Psoas muscle (tissue), 8 donors: Measurements from ENCODE around the gene CORO1A. TPM values are rescaled to one million over a fixed set of nuclear protein-coding genes. Genes with fewer than 3 reads are reported as not detected.
"Not testable (repeated sequence)": the region's sequence is repeated elsewhere in the genome, so short reads cannot be mapped to it uniquely, and the experiment has no call there.

ENCODE experiments used
- ATAC-seq, 4 donors: fragments of 200-7000 bp; cut with Tn5 transposase; one replicate each; pipeline ENCODE4 v1.9.1; 2020; ENCODE audit warnings: moderate library complexity in 3 of 4, mild to moderate bottlenecking in 2 of 4
- DNase-seq, 2 donors: peaks; one replicate each; pipeline ENCODE4 v3.0.0-alpha.2; 2020
- H3K27ac ChIP-seq: fragments of 200-600 bp; one replicate; pipeline ENCODE4 v1.8.0; 2022
- H3K27me3 ChIP-seq, 3 donors: fragments of 200-600 bp in 1 of 3; one replicate each; pipeline versions ENCODE4 v1.6.1 to v1.8.0; 2013 to 2022; ENCODE audit warnings: low read length in 2 of 3, mild to moderate bottlenecking in 2 of 3, moderate library complexity in 1 of 3; ENCODE audit not compliant: insufficient read depth in 3 of 3
- H3K36me3 ChIP-seq, 2 donors: fragments of 200-600 bp in 1 of 2; one replicate each; pipeline versions ENCODE4 v1.6.1 to v1.8.0; 2013 to 2022; ENCODE audit warnings: low read depth in 1 of 2, mild to moderate bottlenecking in 1 of 2, moderate library complexity in 1 of 2; ENCODE audit not compliant: insufficient read depth in 1 of 2
- H3K4me1 ChIP-seq: fragments of 200-600 bp; one replicate; pipeline ENCODE4 v1.8.0; 2022
- H3K4me3 ChIP-seq: fragments of 200-600 bp; one replicate; pipeline ENCODE4 v1.8.0; 2022; ENCODE audit warnings: mild to moderate bottlenecking
- H3K9me3 ChIP-seq: fragments of 200-600 bp; one replicate; pipeline ENCODE4 v1.8.0; 2022
- CTCF ChIP-seq: fragments of 200-600 bp; IDR thresholded peaks from one replicate; pipeline ENCODE4 v1.8.0; 2022; ENCODE audit warnings: antibody characterized with exemption
- WGBS, 3 donors: extraction: QIAGEN DNeasy Blood & Tissue Kit; methylation state at CpG; one replicate each; pipeline versions ENCODE4 v1.1.6 to v1.1.7; 2013; 5-methylcytosine and 5-hydroxymethylcytosine counted together
- intact Hi-C, 2 donors: fragments of 100-400 bp; cut with DNase I; formaldehyde crosslinking; loops; one replicate each; pipeline versions ENCODE4 v1.11.0 to v1.14.2; 2022
- polyA plus RNA-seq, 3 donors: library from polyadenylated mRNA; stranded (reverse); fragments of 200-250 nt; gene quantifications; one replicate each; pipeline ENCODE4 v1.2.3, GENCODE V29; 2013
- total RNA-seq, 4 donors: library from RNA; stranded (reverse); fragmentation: NEBNext Ultra II Directional in 2 of 4; extraction: Animal tissue kit (Norgen Biotek cat#: 25700) in 2 of 4; gene quantifications; one replicate each; pipeline versions ENCODE4 v1.2.1 to v1.2.4, GENCODE V29; 2021 to 2023
- donor health status: healthy with polysubstance abuse.
- donor health status: DM: no; HTN: no; CAD: no; lungs with moderate emphysema.
- donor health status: Bipolar disorder and iron deficiency.
- donor health status: healthy.
- donor health status: DM: yes; HTN: yes; CAD: no.
- donor health status: DM: no; HTN: no; CAD: no.
- donor health status: DM: no; HTN: no; CAD: no.
- donor health status: DM: yes; HTN: yes; CAD: no.

Gene CORO1A
- total and polyA plus RNA-seq, 7 donors: 2.7 to 6.8 (median 5.9) TPM

GRCh38 chr16:30186782-30187555 is 3.6 kb downstream of the CORO1A start:
- intact Hi-C loops: no loop called here
- no peaks in the 10 kb centered on the region for H3K9me3 ChIP-seq
- peak overlapping the region; percentile 11 for H3K4me3 ChIP-seq
- peak; percentile 31 to 64 (median 47) for ATAC-seq
- no peaks in the 10 kb centered on the region for H3K36me3 ChIP-seq
- peak; percentile 78 to 89 for DNase-seq
- TF ChIP-seq CTCF: peak; percentile 49
- H3K27me3 ChIP-seq: no peaks in the 10 kb centered on the region
- no peak overlapping the region for H3K27ac ChIP-seq
- WGBS, 3 donors: 58 to 61% (median 58%) methylated on average over 35 to 36 of the region's 36 CpGs
- H3K4me1 ChIP-seq: peaks cover 4% of the 10 kb centered on the region

- DNase-seq (no peak), ATAC-seq (no peak)
- Histone ChIP-seq H3K4me1 (peaks cover 4% of the 10 kb centered on the region), H3K4me3 (no peak overlapping the region), H3K9me3 (no peaks in the 10 kb centered on the region), H3K27ac (no peak overlapping the region), H3K36me3 (no peaks in the 10 kb centered on the region), H3K27me3 (no peaks in the 10 kb centered on the region)
- intact Hi-C loops: no loop called here
- no peak for TF ChIP-seq CTCF
- 72 to 88% (median 80%) methylated on average over 7 to 9 of the region's 9 CpGs for whole genome bisulfite sequencing, 3 donors
Observed at GRCh38 chr16:30187556-30187865, 4.1 kb downstream of the CORO1A start.

GRCh38 chr16:30187971-30188561 is 4.7 kb downstream of the CORO1A start:
- WGBS, 3 donors: 90 to 94% (median 92%) methylated on average over 22 to 23 of the region's 23 CpGs
- ATAC-seq (no peak), DNase-seq (peak in 1 of 2 donors; percentile 49)
- H3K27me3 ChIP-seq: no peaks in the 10 kb centered on the region
- TF ChIP-seq CTCF: no peak
- no peaks in the 10 kb centered on the region for H3K36me3 ChIP-seq
- no peak overlapping the region for H3K27ac ChIP-seq
- intact Hi-C loops: no loop called here
- no peaks in the 10 kb centered on the region for H3K9me3 ChIP-seq
- H3K4me3 ChIP-seq: no peak overlapping the region
- peaks cover 4% of the 10 kb centered on the region for H3K4me1 ChIP-seq

- 94 to 100% (median 95%) methylated on average over 3 to 5 of the region's 12 CpGs for WGBS, 3 donors
- H3K4me3 ChIP-seq, ATAC-seq, H3K27ac ChIP-seq, H3K27me3 ChIP-seq, H3K4me1 ChIP-seq, H3K36me3 ChIP-seq, H3K9me3 ChIP-seq, intact Hi-C loops: not testable (repeated sequence)
- peak in 1 of 2 donors; percentile 26 for DNase-seq
Observed at GRCh38 chr16:30191158-30191557, 7.8 kb downstream of the CORO1A start.

GRCh38 chr16:30193098-30193497 is 9.7 kb downstream of the CORO1A start:
- peak; percentile 2 to 21 (median 14) for ATAC-seq

GRCh38 chr16:30193615-30194014 is 10.2 kb downstream of the CORO1A start, which contains the start of the genes BOLA2B and SLX1A:
BOLA2B (minus strand) TSS chr16:30193666; CDS start chr16:30193595, 71 bp downstream.
SLX1A (plus strand) TSS chr16:30193875; CDS start chr16:30194085, 210 bp downstream.
- H3K27me3 ChIP-seq, H3K9me3 ChIP-seq, intact Hi-C loops, H3K27ac ChIP-seq, DNase-seq, H3K36me3 ChIP-seq, H3K4me1 ChIP-seq: not testable (repeated sequence)
- peak; percentile 93 to 97 (median 96) for ATAC-seq
- no CpG with 5 or more reads among the region's 34 CpGs for WGBS, 3 donors
- peak within 1 kb of the TSS; percentile 57 for H3K4me3 ChIP-seq

More at GRCh38 chr16:30193098-30193497, 9.7 kb downstream of the CORO1A start:
- H3K9me3 ChIP-seq, H3K4me3 ChIP-seq, H3K27ac ChIP-seq, intact Hi-C loops, H3K4me1 ChIP-seq, H3K27me3 ChIP-seq, H3K36me3 ChIP-seq, DNase-seq: not testable (repeated sequence)
- no CpG with 5 or more reads among the region's 21 CpGs for WGBS, 3 donors

- peak overlapping the region; percentile 57 for H3K4me3 ChIP-seq
Observed at GRCh38 chr16:30194172-30194925, 10.9 kb downstream of the CORO1A start.

GRCh38 chr16:30197001-30197400 is 13.6 kb downstream of the CORO1A start:
- 58 to 100% (median 85%) methylated on average over 1 of the region's 2 CpGs for WGBS, 3 donors
- H3K4me1 ChIP-seq, H3K27ac ChIP-seq, ATAC-seq, H3K27me3 ChIP-seq, intact Hi-C loops, H3K4me3 ChIP-seq, H3K9me3 ChIP-seq, H3K36me3 ChIP-seq: not testable (repeated sequence)
- DNase-seq: peak in 1 of 2 donors; percentile 28

More at GRCh38 chr16:30194172-30194925, 10.9 kb downstream of the CORO1A start:
- H3K4me1 ChIP-seq, H3K36me3 ChIP-seq, intact Hi-C loops, H3K9me3 ChIP-seq, H3K27me3 ChIP-seq, H3K27ac ChIP-seq: not testable (repeated sequence)
- ATAC-seq (peak; percentile 54 to 69 (median 66)), DNase-seq (peak in 1 of 2 donors; percentile 55)
- WGBS, 3 donors: 7 to 11% (median 11%) methylated on average over 12 to 18 of the region's 60 CpGs
